ENCODE data around the gene TPSG1.
"Not testable (repeated sequence)": the region's sequence is repeated elsewhere in the genome, so short reads cannot be mapped to it uniquely, and the experiment has no call there.

DNA sequence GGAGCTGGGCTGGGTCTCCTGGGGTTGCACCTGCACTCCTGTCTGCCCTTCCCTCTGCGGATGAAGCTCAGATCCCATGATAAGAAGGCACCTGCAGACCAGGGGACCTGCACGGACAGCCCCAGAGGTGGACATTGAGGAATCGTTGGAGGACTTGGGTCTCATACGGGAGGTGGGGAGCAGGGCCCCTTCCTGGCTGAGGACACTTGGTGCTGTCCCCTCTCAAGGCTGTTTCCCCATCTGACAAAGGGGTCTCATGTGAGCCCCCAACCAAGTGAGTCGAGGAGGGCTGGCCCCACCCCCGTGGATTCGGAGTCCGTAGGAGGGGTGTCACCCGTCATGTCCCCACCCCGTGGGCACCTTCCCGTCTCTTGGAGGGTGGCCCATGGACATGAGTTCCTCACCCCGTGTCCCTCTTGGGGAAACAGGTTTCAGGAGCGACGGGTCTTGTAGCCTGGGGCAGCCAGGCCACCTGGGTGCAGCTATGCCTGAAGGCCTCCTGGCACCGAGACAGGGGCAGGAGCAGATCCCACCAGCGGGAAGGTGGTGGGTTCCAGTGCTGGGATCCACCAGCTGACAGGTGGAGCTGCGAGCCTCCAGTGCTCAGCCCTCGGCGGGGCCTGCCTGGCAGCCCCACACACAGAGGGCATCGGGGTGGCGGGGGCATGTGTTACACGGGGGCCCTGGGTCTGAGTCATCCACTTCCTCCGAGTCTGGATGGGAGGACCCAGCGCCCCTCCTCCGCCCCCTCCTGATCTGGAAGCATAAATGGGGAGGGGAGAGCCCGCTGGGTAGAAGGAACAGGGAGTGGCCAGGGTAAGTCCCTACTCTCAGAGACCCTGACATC lies 30.4 kb upstream of the TPSG1 start, which contains the start of gene TPSD1:
- TF ChIP-seq, protein P1, sequence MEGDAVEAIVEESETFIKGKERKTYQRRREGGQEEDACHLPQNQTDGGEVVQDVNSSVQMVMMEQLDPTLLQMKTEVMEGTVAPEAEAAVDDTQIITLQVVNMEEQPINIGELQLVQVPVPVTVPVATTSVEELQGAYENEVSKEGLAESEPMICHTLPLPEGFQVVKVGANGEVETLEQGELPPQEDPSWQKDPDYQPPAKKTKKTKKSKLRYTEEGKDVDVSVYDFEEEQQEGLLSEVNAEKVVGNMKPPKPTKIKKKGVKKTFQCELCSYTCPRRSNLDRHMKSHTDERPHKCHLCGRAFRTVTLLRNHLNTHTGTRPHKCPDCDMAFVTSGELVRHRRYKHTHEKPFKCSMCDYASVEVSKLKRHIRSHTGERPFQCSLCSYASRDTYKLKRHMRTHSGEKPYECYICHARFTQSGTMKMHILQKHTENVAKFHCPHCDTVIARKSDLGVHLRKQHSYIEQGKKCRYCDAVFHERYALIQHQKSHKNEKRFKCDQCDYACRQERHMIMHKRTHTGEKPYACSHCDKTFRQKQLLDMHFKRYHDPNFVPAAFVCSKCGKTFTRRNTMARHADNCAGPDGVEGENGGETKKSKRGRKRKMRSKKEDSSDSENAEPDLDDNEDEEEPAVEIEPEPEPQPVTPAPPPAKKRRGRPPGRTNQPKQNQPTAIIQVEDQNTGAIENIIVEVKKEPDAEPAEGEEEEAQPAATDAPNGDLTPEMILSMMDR (IDR thresholded peaks at IDR 0.05), result not testable (repeated sequence)
- TF ChIP-seq POLR2A (IDR thresholded peaks at IDR 0.05), result not testable (repeated sequence)
